ENCODE results near the gene CSNK1E. TPM values are rescaled to one million over a fixed set of nuclear protein-coding genes. Genes with fewer than 3 reads are reported as not detected.

Gene CSNK1E
- total RNA-seq, 1 donor from 2014 or later, result 106 TPM

- DNase-seq (ENCODE audit: low spot score), result peak; percentile 65
- no peaks in the 10 kb centered on the region for H3K9me3 Mint-ChIP-seq
- Histone ChIP-seq H3K4me3 (no peak overlapping the region), H3K4me1 (peaks cover 41% of the 10 kb centered on the region), H4K20me1 (ENCODE audit: low read depth) (peaks cover 66% of the 10 kb centered on the region), H3K4me2 (peak overlapping the region; percentile 65), H3K79me2 (ENCODE audit: low read depth) (peaks cover 93% of the 10 kb centered on the region), H3K36me3 (no peaks in the 10 kb centered on the region), H3K27ac (peak overlapping the region; percentile 85), H3F3A (ENCODE audit: low read depth) (peaks cover 39% of the 10 kb centered on the region), H2AFZ (replicated peaks) (no peak overlapping the region), H3K9me3 (ENCODE audit: low read depth) (no peaks in the 10 kb centered on the region), H3K9ac (no peak overlapping the region), H3K27me3 (no peaks in the 10 kb centered on the region)
- H3K4me1 Mint-ChIP-seq, result peaks cover 54% of the 10 kb centered on the region
- no peak for TF ChIP-seq EZH2 (IDR thresholded peaks at IDR 0.05)
- peak; percentile 63 for TF ChIP-seq CTCF (IDR thresholded peaks at IDR 0.05)
- no peak for TF ChIP-seq EZH2phosphoT487 (IDR thresholded peaks at IDR 0.05)
- H3K4me3 Mint-ChIP-seq, result no peak overlapping the region
- peaks cover 13% of the 10 kb centered on the region for H3K36me3 Mint-ChIP-seq
- no peaks in the 10 kb centered on the region for H3K27me3 Mint-ChIP-seq (ENCODE audit: insufficient read depth, low read depth)
- peak overlapping the region; percentile 55 for H3K27ac Mint-ChIP-seq
Observed at GRCh38 chr22:38262051-38262795, 55.0 kb downstream of the CSNK1E start.

GRCh38 chr22:38260761-38261681 is 56.2 kb downstream of the CSNK1E start:
- Histone ChIP-seq H3K27ac (peak overlapping the region; percentile 85), H3K27me3 (no peaks in the 10 kb centered on the region), H4K20me1 (ENCODE audit: low read depth) (peaks cover 57% of the 10 kb centered on the region), H2AFZ (replicated peaks) (no peak overlapping the region), H3K4me2 (peak overlapping the region; percentile 65), H3K9ac (no peak overlapping the region), H3K4me1 (peaks cover 41% of the 10 kb centered on the region), H3F3A (ENCODE audit: low read depth) (peaks cover 39% of the 10 kb centered on the region), H3K9me3 (ENCODE audit: low read depth) (no peaks in the 10 kb centered on the region), H3K4me3 (peak overlapping the region; percentile 23), H3K79me2 (ENCODE audit: low read depth) (peaks cover 93% of the 10 kb centered on the region), H3K36me3 (no peaks in the 10 kb centered on the region)
- peak; percentile 76 for DNase-seq (ENCODE audit: low spot score)
- TF ChIP-seq EZH2phosphoT487 (IDR thresholded peaks at IDR 0.05), result no peak
- no peak for TF ChIP-seq CTCF (IDR thresholded peaks at IDR 0.05)
- TF ChIP-seq EZH2 (IDR thresholded peaks at IDR 0.05), result no peak
- peak overlapping the region; percentile 67 for H3K4me3 Mint-ChIP-seq
- peaks cover 55% of the 10 kb centered on the region for H3K4me1 Mint-ChIP-seq
- H3K36me3 Mint-ChIP-seq, result peaks cover 13% of the 10 kb centered on the region
- H3K27ac Mint-ChIP-seq, result peak overlapping the region; percentile 90
- no peaks in the 10 kb centered on the region for H3K27me3 Mint-ChIP-seq (ENCODE audit: insufficient read depth, low read depth)
- H3K9me3 Mint-ChIP-seq, result no peaks in the 10 kb centered on the region

GRCh38 chr22:38259370-38259769 is 57.9 kb downstream of the CSNK1E start:
- H3K36me3 ChIP-seq, result no peaks in the 10 kb centered on the region
- Mint-ChIP-seq H3K4me3 (no peak overlapping the region), H3K4me1 (peaks cover 51% of the 10 kb centered on the region), H3K27ac (peak overlapping the region; percentile 34), H3K36me3 (peaks cover 10% of the 10 kb centered on the region), H3K9me3 (no peaks in the 10 kb centered on the region), H3K27me3 (ENCODE audit: insufficient read depth, low read depth) (no peaks in the 10 kb centered on the region)
- no peak overlapping the region for H3K4me2 ChIP-seq
- H3K27ac ChIP-seq, result no peak overlapping the region
- H3K4me1 ChIP-seq, result peaks cover 41% of the 10 kb centered on the region
- no peaks in the 10 kb centered on the region for H3K27me3 ChIP-seq
- H3K4me3 ChIP-seq, result no peak overlapping the region
- no peaks in the 10 kb centered on the region for H3K9me3 ChIP-seq (ENCODE audit: low read depth)
- H3F3A ChIP-seq (ENCODE audit: low read depth), result peaks cover 39% of the 10 kb centered on the region
- H2AFZ ChIP-seq (replicated peaks), result no peak overlapping the region
- peaks cover 93% of the 10 kb centered on the region for H3K79me2 ChIP-seq (ENCODE audit: low read depth)
- TF ChIP-seq EZH2 (IDR thresholded peaks at IDR 0.05), result no peak
- TF ChIP-seq CTCF (IDR thresholded peaks at IDR 0.05), result no peak
- no peak for TF ChIP-seq EZH2phosphoT487 (IDR thresholded peaks at IDR 0.05)
- H4K20me1 ChIP-seq (ENCODE audit: low read depth), result peaks cover 50% of the 10 kb centered on the region
- no peak for DNase-seq (ENCODE audit: low spot score)
- H3K9ac ChIP-seq, result no peak overlapping the region

Data from neural progenitor cell (in vitro differentiated cells).